Measurements from ENCODE around the gene TRIM13. TPM values are rescaled to one million over a fixed set of nuclear protein-coding genes. Genes with fewer than 3 reads are reported as not detected.

The TRIM13 gene
- total RNA-seq, 1 donor from 2014 or later: 18.8 TPM

DNA sequence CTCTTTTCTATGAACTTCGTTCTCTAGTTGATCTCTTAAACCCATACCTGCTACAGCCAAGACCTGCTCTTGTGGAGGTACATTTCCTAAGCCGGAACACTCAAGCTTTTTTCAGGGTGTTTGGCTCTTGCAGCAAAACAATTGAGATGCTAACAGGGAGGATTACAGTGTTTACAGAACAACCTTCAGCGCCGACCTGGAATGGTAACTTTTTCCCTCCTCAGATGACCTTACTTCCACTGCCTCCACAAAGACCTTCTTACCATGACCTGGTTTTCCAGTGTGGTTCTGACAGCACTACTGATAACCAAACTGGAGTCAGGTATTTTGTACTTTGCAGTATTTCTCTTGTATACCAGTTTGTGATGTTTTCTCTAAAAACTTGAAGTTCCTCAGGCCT lies 18.9 kb downstream of the TRIM13 start:
- peaks cover 4 to 20% (median 8%) of the 10 kb centered on the region in 3 donors for H3K4me1 ChIP-seq (ENCODE audit: control insufficient read depth in 3 of 3, insufficient read depth in 3 of 3, low read length in 3 of 3)
- no peaks in the 10 kb centered on the region for H3K27me3 ChIP-seq (ENCODE audit: control insufficient read depth in 3 of 3, insufficient read depth in 3 of 3, low read length in 3 of 3)
- peak overlapping the region; percentile 17 for H3K27ac ChIP-seq (ENCODE audit: low read depth, low read length)
- H3K36me3 ChIP-seq (ENCODE audit: control insufficient read depth in 3 of 3, insufficient read depth in 3 of 3, low read length in 3 of 3): peaks cover 7 to 29% (median 21%) of the 10 kb centered on the region in 3 donors
- no peaks in the 10 kb centered on the region for H3K9me3 ChIP-seq (ENCODE audit: control insufficient read depth in 3 of 3, low read length in 3 of 3)
- no peak overlapping the region for H3K9ac ChIP-seq (ENCODE audit: low read depth in 1 of 3, low read length in 3 of 3)
- H3K4me3 ChIP-seq (ENCODE audit: low read length in 3 of 3): no peak overlapping the region

- H3K36me3 ChIP-seq (ENCODE audit: control insufficient read depth in 3 of 3, insufficient read depth in 3 of 3, low read length in 3 of 3): peaks cover 7 to 25% (median 18%) of the 10 kb centered on the region in 3 donors
- H3K27ac ChIP-seq (ENCODE audit: low read depth, low read length): peak overlapping the region; percentile 5
- H3K4me1 ChIP-seq (ENCODE audit: control insufficient read depth in 3 of 3, insufficient read depth in 3 of 3, low read length in 3 of 3): peaks cover 4 to 20% (median 8%) of the 10 kb centered on the region in 3 donors
Observed at GRCh38 chr13:50016444-50016843, 19.6 kb downstream of the TRIM13 start.

DNA sequence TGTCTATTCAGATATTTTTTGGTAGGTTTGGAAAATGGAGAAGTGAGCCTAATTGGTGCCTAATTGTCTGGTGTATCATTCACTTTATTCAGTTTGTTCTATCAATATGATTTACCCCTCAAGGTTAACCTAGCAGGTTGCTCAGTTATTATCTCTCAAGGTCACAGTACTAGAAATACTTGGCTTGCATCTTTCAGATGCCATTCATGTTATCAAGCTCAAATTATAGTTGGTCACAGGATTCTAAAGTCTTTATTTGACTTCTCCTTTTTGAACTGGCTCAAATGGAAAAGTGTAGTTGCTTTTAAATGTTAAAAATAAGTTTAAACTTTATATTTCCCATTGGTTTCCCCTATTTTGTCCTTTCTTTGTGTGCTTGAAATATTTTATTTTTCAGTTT lies 21.0 kb downstream of the TRIM13 start:
- H3K27me3 ChIP-seq (ENCODE audit: control insufficient read depth in 3 of 3, insufficient read depth in 3 of 3, low read length in 3 of 3): no peaks in the 10 kb centered on the region
- peaks cover 4 to 14% (median 6%) of the 10 kb centered on the region in 3 donors for H3K36me3 ChIP-seq (ENCODE audit: control insufficient read depth in 3 of 3, insufficient read depth in 3 of 3, low read length in 3 of 3)
- peaks cover 4 to 20% (median 8%) of the 10 kb centered on the region in 3 donors for H3K4me1 ChIP-seq (ENCODE audit: control insufficient read depth in 3 of 3, insufficient read depth in 3 of 3, low read length in 3 of 3)
- H3K4me3 ChIP-seq (ENCODE audit: low read length in 3 of 3): no peak overlapping the region
- no peak overlapping the region for H3K9ac ChIP-seq (ENCODE audit: low read depth in 1 of 3, low read length in 3 of 3)
- H3K27ac ChIP-seq (ENCODE audit: low read depth, low read length): peak overlapping the region; percentile 31
- no peaks in the 10 kb centered on the region for H3K9me3 ChIP-seq (ENCODE audit: control insufficient read depth in 3 of 3, low read length in 3 of 3)

More at GRCh38 chr13:50016444-50016843, 19.6 kb downstream of the TRIM13 start:
- Histone ChIP-seq H3K9ac (ENCODE audit: low read depth in 1 of 3, low read length in 3 of 3) (no peak overlapping the region), H3K9me3 (ENCODE audit: control insufficient read depth in 3 of 3, low read length in 3 of 3) (no peaks in the 10 kb centered on the region), H3K4me3 (ENCODE audit: low read length in 3 of 3) (no peak overlapping the region), H3K27me3 (ENCODE audit: control insufficient read depth in 3 of 3, insufficient read depth in 3 of 3, low read length in 3 of 3) (no peaks in the 10 kb centered on the region)

- Histone ChIP-seq H3K9me3 (ENCODE audit: control insufficient read depth in 3 of 3, low read length in 3 of 3) (no peaks in the 10 kb centered on the region), H3K4me3 (ENCODE audit: low read length in 3 of 3) (no peak overlapping the region), H3K36me3 (ENCODE audit: control insufficient read depth in 3 of 3, insufficient read depth in 3 of 3, low read length in 3 of 3) (peaks cover 2 to 6% (median 5%) of the 10 kb centered on the region in 3 donors), H3K27ac (ENCODE audit: low read depth, low read length) (no peak overlapping the region), H3K4me1 (ENCODE audit: control insufficient read depth in 3 of 3, insufficient read depth in 3 of 3, low read length in 3 of 3) (no peaks in the 10 kb centered on the region), H3K9ac (ENCODE audit: low read depth in 1 of 3, low read length in 3 of 3) (no peak overlapping the region), H3K27me3 (ENCODE audit: control insufficient read depth in 3 of 3, insufficient read depth in 3 of 3, low read length in 3 of 3) (no peaks in the 10 kb centered on the region)
Observed at GRCh38 chr13:50025436-50025835, 28.6 kb downstream of the TRIM13 start.

- Histone ChIP-seq H3K4me1 (ENCODE audit: control insufficient read depth in 3 of 3, insufficient read depth in 3 of 3, low read length in 3 of 3) (no peaks in the 10 kb centered on the region), H3K9me3 (ENCODE audit: control insufficient read depth in 3 of 3, low read length in 3 of 3) (no peaks in the 10 kb centered on the region), H3K4me3 (ENCODE audit: low read length in 3 of 3) (no peak overlapping the region), H3K9ac (ENCODE audit: low read depth in 1 of 3, low read length in 3 of 3) (no peak overlapping the region), H3K27me3 (ENCODE audit: control insufficient read depth in 3 of 3, insufficient read depth in 3 of 3, low read length in 3 of 3) (no peaks in the 10 kb centered on the region), H3K27ac (ENCODE audit: low read depth, low read length) (no peak overlapping the region), H3K36me3 (ENCODE audit: control insufficient read depth in 3 of 3, insufficient read depth in 3 of 3, low read length in 3 of 3) (peaks cover 0 to 5% (median 4%) of the 10 kb centered on the region in 3 donors)
Observed at GRCh38 chr13:50026788-50027473, 30.1 kb downstream of the TRIM13 start.

GRCh38 chr13:50030315-50030714 lies 33.5 kb downstream of the TRIM13 start:
- Histone ChIP-seq H3K27ac (ENCODE audit: low read depth, low read length) (no peak overlapping the region), H3K4me1 (ENCODE audit: control insufficient read depth in 3 of 3, insufficient read depth in 3 of 3, low read length in 3 of 3) (no peaks in the 10 kb centered on the region)

DNA sequence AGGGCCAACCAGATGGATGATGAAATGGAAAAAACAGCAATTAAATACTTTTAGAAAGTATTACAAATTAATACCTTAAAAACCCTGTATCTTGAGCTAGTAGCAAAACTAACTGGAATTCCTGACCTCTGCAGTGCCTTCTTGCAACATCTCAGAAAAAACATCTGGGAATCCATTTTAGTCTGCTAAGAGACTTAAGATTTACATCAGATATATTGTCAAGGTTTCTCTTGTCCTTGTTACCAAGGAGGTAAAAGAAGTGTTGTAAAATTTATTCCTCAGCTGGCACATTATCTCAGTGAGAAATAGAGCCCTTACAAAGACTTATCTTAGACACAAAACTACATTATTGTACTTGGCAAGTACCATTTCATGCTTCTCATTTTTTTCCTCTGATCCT lies 36.9 kb downstream of the TRIM13 start:
- Histone ChIP-seq H3K36me3 (ENCODE audit: control insufficient read depth in 3 of 3, insufficient read depth in 3 of 3, low read length in 3 of 3) (no peaks in the 10 kb centered on the region), H3K4me3 (ENCODE audit: low read length in 3 of 3) (no peak overlapping the region), H3K9me3 (ENCODE audit: control insufficient read depth in 3 of 3, low read length in 3 of 3) (no peaks in the 10 kb centered on the region), H3K27ac (ENCODE audit: low read depth, low read length) (no peak overlapping the region), H3K9ac (ENCODE audit: low read depth in 1 of 3, low read length in 3 of 3) (no peak overlapping the region), H3K27me3 (ENCODE audit: control insufficient read depth in 3 of 3, insufficient read depth in 3 of 3, low read length in 3 of 3) (no peaks in the 10 kb centered on the region), H3K4me1 (ENCODE audit: control insufficient read depth in 3 of 3, insufficient read depth in 3 of 3, low read length in 3 of 3) (no peaks in the 10 kb centered on the region)

More at GRCh38 chr13:50030315-50030714, 33.5 kb downstream of the TRIM13 start:
- no peak overlapping the region for H3K9ac ChIP-seq (ENCODE audit: low read depth in 1 of 3, low read length in 3 of 3)
- H3K36me3 ChIP-seq (ENCODE audit: control insufficient read depth in 3 of 3, insufficient read depth in 3 of 3, low read length in 3 of 3): peaks cover 0 to 4% (median 2%) of the 10 kb centered on the region in 3 donors
- no peaks in the 10 kb centered on the region for H3K9me3 ChIP-seq (ENCODE audit: control insufficient read depth in 3 of 3, low read length in 3 of 3)
- no peak overlapping the region for H3K4me3 ChIP-seq (ENCODE audit: low read length in 3 of 3)
- H3K27me3 ChIP-seq (ENCODE audit: control insufficient read depth in 3 of 3, insufficient read depth in 3 of 3, low read length in 3 of 3): no peaks in the 10 kb centered on the region

- Histone ChIP-seq H3K9me3 (ENCODE audit: control insufficient read depth in 3 of 3, low read length in 3 of 3) (no peaks in the 10 kb centered on the region), H3K27ac (ENCODE audit: low read depth, low read length) (no peak overlapping the region), H3K4me1 (ENCODE audit: control insufficient read depth in 3 of 3, insufficient read depth in 3 of 3, low read length in 3 of 3) (no peaks in the 10 kb centered on the region), H3K4me3 (ENCODE audit: low read length in 3 of 3) (no peak overlapping the region), H3K9ac (ENCODE audit: low read depth in 1 of 3, low read length in 3 of 3) (no peak overlapping the region), H3K36me3 (ENCODE audit: control insufficient read depth in 3 of 3, insufficient read depth in 3 of 3, low read length in 3 of 3) (peaks cover 0 to 5% (median 3%) of the 10 kb centered on the region in 3 donors), H3K27me3 (ENCODE audit: control insufficient read depth in 3 of 3, insufficient read depth in 3 of 3, low read length in 3 of 3) (no peaks in the 10 kb centered on the region)
Observed at GRCh38 chr13:50037788-50038187, 40.9 kb downstream of the TRIM13 start.

GRCh38 chr13:50038266-50038665 lies 41.4 kb downstream of the TRIM13 start:
- H3K9ac ChIP-seq (ENCODE audit: low read depth in 1 of 3, low read length in 3 of 3): no peak overlapping the region
- no peaks in the 10 kb centered on the region for H3K9me3 ChIP-seq (ENCODE audit: control insufficient read depth in 3 of 3, low read length in 3 of 3)
- no peaks in the 10 kb centered on the region for H3K27me3 ChIP-seq (ENCODE audit: control insufficient read depth in 3 of 3, insufficient read depth in 3 of 3, low read length in 3 of 3)
- H3K4me3 ChIP-seq (ENCODE audit: low read length in 3 of 3): no peak overlapping the region
- H3K36me3 ChIP-seq (ENCODE audit: control insufficient read depth in 3 of 3, insufficient read depth in 3 of 3, low read length in 3 of 3): peaks cover 0 to 7% (median 5%) of the 10 kb centered on the region in 3 donors
- H3K4me1 ChIP-seq (ENCODE audit: control insufficient read depth in 3 of 3, insufficient read depth in 3 of 3, low read length in 3 of 3): no peaks in the 10 kb centered on the region
- H3K27ac ChIP-seq (ENCODE audit: low read depth, low read length): no peak overlapping the region

GRCh38 chr13:50052478-50052877 lies 55.6 kb downstream of the TRIM13 start:
- Histone ChIP-seq H3K9me3 (ENCODE audit: control insufficient read depth in 3 of 3, low read length in 3 of 3) (no peaks in the 10 kb centered on the region), H3K36me3 (ENCODE audit: control insufficient read depth in 3 of 3, insufficient read depth in 3 of 3, low read length in 3 of 3) (peaks cover 0 to 6% (median 2%) of the 10 kb centered on the region in 3 donors), H3K4me1 (ENCODE audit: control insufficient read depth in 3 of 3, insufficient read depth in 3 of 3, low read length in 3 of 3) (no peaks in the 10 kb centered on the region), H3K9ac (ENCODE audit: low read depth in 1 of 3, low read length in 3 of 3) (no peak overlapping the region), H3K27ac (ENCODE audit: low read depth, low read length) (no peak overlapping the region), H3K4me3 (ENCODE audit: low read length in 3 of 3) (no peak overlapping the region), H3K27me3 (ENCODE audit: control insufficient read depth in 3 of 3, insufficient read depth in 3 of 3, low read length in 3 of 3) (no peaks in the 10 kb centered on the region)
